ENCODE measurements around the gene GNAO1. TPM values are rescaled to one million over a fixed set of nuclear protein-coding genes. Genes with fewer than 3 reads are reported as not detected.

The GNAO1 gene
- polyA plus RNA-seq, 1 of the 3 experiments (the other 2 are of a cell fraction), result 0.30 TPM

DNA sequence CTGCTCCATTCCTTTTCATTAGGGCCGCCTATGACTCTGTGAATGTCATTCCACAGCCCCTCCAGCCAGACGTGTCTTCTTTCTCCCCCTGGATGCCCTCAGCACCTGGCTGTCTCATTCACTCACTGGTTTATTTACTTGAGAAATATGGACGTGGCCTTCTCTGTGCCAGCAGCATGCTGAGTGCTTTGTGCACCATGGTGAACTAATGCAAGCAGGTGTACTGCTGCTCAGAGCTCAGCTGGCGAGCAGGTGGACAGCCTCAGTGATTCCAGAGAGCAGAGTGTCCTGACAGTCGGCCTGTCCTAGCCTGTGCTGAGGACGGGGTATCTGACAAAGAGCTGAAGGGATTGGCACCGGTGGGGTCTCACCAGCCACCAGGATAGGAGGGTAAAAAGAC, 96.7 kb downstream of the GNAO1 start:
- no peaks in the 10 kb centered on the region for H3K9me2 ChIP-seq
- no peak overlapping the region for H2AFZ ChIP-seq (ENCODE audit: low read depth)
- no peaks in the 10 kb centered on the region for H4K20me1 ChIP-seq (ENCODE audit: insufficient read depth)
- peaks cover 0 to 11% of the 10 kb centered on the region in 2 experiments; a peak in 1 of 4 replicates for H3K4me1 ChIP-seq (ENCODE audit: control insufficient read depth in 1 of 2, insufficient read depth in 2 of 2, low read depth in 1 of 2, low read length in 1 of 2)
- H3K36me3 ChIP-seq (replicated peaks in 1 of 2; ENCODE audit: control insufficient read depth in 1 of 2, insufficient read depth in 2 of 2, low read length in 1 of 2), result no peaks in the 10 kb centered on the region
- H3K4me3 ChIP-seq (ENCODE audit: low read depth in 2 of 2, low read length in 1 of 2), result no peak overlapping the region
- 19% methylated on average over 5 of the region's 7 CpGs for WGBS (ENCODE audit: low lambda C conversion rate)
- H3F3A ChIP-seq (replicated peaks; ENCODE audit: insufficient read depth), result no peaks in the 10 kb centered on the region
- CTCF ChIA-PET, result interaction anchor here (2.9 kb wide), 1 partner anchor 30 kb away, joined by 11 read pairs; no protein-coding TSS in a partner anchor
- POLR2A ChIA-PET, result no interaction called here
- TF ChIP-seq TCF12 (IDR thresholded peaks at IDR 0.05) (no peak), ELF1 (IDR thresholded peaks at IDR 0.05) (no peak), GABPA (IDR thresholded peaks at IDR 0.05; ENCODE audit: low read depth) (no peak), EP300 (IDR thresholded peaks at IDR 0.05; ENCODE audit: borderline replicate concordance in 1 of 2, low read depth in 1 of 2, low read length in 1 of 2) (no peak), SMC3 (IDR thresholded peaks at IDR 0.05; ENCODE audit: low read depth, low read length) (no peak), RCOR1 (IDR thresholded peaks at IDR 0.05; ENCODE audit: low read length) (no peak), RXRA (IDR thresholded peaks at IDR 0.05; ENCODE audit: borderline replicate concordance, low read depth) (no peak), FOXM1 (IDR thresholded peaks at IDR 0.05; ENCODE audit: low read depth) (no peak), SIN3A (IDR thresholded peaks at IDR 0.05; ENCODE audit: borderline replicate concordance, low read depth, low read length) (no peak)
- TF ChIP-seq, protein P1, sequence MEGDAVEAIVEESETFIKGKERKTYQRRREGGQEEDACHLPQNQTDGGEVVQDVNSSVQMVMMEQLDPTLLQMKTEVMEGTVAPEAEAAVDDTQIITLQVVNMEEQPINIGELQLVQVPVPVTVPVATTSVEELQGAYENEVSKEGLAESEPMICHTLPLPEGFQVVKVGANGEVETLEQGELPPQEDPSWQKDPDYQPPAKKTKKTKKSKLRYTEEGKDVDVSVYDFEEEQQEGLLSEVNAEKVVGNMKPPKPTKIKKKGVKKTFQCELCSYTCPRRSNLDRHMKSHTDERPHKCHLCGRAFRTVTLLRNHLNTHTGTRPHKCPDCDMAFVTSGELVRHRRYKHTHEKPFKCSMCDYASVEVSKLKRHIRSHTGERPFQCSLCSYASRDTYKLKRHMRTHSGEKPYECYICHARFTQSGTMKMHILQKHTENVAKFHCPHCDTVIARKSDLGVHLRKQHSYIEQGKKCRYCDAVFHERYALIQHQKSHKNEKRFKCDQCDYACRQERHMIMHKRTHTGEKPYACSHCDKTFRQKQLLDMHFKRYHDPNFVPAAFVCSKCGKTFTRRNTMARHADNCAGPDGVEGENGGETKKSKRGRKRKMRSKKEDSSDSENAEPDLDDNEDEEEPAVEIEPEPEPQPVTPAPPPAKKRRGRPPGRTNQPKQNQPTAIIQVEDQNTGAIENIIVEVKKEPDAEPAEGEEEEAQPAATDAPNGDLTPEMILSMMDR (IDR thresholded peaks at IDR 0.05), result no peak
- TF ChIP-seq, protein P2, sequence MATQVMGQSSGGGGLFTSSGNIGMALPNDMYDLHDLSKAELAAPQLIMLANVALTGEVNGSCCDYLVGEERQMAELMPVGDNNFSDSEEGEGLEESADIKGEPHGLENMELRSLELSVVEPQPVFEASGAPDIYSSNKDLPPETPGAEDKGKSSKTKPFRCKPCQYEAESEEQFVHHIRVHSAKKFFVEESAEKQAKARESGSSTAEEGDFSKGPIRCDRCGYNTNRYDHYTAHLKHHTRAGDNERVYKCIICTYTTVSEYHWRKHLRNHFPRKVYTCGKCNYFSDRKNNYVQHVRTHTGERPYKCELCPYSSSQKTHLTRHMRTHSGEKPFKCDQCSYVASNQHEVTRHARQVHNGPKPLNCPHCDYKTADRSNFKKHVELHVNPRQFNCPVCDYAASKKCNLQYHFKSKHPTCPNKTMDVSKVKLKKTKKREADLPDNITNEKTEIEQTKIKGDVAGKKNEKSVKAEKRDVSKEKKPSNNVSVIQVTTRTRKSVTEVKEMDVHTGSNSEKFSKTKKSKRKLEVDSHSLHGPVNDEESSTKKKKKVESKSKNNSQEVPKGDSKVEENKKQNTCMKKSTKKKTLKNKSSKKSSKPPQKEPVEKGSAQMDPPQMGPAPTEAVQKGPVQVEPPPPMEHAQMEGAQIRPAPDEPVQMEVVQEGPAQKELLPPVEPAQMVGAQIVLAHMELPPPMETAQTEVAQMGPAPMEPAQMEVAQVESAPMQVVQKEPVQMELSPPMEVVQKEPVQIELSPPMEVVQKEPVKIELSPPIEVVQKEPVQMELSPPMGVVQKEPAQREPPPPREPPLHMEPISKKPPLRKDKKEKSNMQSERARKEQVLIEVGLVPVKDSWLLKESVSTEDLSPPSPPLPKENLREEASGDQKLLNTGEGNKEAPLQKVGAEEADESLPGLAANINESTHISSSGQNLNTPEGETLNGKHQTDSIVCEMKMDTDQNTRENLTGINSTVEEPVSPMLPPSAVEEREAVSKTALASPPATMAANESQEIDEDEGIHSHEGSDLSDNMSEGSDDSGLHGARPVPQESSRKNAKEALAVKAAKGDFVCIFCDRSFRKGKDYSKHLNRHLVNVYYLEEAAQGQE (IDR thresholded peaks at IDR 0.05; ENCODE audit: low read depth, low read length), result no peak
- TF ChIP-seq, protein P3, sequence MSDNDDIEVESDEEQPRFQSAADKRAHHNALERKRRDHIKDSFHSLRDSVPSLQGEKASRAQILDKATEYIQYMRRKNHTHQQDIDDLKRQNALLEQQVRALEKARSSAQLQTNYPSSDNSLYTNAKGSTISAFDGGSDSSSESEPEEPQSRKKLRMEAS (IDR thresholded peaks at IDR 0.05; ENCODE audit: low read depth), result no peak
- TF ChIP-seq, protein P4, sequence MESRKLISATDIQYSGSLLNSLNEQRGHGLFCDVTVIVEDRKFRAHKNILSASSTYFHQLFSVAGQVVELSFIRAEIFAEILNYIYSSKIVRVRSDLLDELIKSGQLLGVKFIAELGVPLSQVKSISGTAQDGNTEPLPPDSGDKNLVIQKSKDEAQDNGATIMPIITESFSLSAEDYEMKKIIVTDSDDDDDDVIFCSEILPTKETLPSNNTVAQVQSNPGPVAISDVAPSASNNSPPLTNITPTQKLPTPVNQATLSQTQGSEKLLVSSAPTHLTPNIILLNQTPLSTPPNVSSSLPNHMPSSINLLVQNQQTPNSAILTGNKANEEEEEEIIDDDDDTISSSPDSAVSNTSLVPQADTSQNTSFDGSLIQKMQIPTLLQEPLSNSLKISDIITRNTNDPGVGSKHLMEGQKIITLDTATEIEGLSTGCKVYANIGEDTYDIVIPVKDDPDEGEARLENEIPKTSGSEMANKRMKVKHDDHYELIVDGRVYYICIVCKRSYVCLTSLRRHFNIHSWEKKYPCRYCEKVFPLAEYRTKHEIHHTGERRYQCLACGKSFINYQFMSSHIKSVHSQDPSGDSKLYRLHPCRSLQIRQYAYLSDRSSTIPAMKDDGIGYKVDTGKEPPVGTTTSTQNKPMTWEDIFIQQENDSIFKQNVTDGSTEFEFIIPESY (IDR thresholded peaks at IDR 0.05; ENCODE audit: borderline replicate concordance, low read depth), result no peak
- no peak overlapping the region for H3K9ac ChIP-seq
- H3K27me3 ChIP-seq (ENCODE audit: insufficient read depth), result no peaks in the 10 kb centered on the region
- H3K79me2 ChIP-seq (ENCODE audit: insufficient read depth), result no peaks in the 10 kb centered on the region
- no peak for DNase-seq
- no peaks in the 10 kb centered on the region for H3K9me3 ChIP-seq
- no peak overlapping the region for H3K4me2 ChIP-seq
- H3K27ac ChIP-seq (ENCODE audit: low read depth in 2 of 2, low read length in 1 of 2), result no peak overlapping the region
